ENCODE measurements around the gene SIRT3. TPM values are rescaled to one million over a fixed set of nuclear protein-coding genes. Genes with fewer than 3 reads are reported as not detected.

Gene SIRT3
- total RNA-seq, 1 experiment from 2014 or later: 13.6 TPM

DNA sequence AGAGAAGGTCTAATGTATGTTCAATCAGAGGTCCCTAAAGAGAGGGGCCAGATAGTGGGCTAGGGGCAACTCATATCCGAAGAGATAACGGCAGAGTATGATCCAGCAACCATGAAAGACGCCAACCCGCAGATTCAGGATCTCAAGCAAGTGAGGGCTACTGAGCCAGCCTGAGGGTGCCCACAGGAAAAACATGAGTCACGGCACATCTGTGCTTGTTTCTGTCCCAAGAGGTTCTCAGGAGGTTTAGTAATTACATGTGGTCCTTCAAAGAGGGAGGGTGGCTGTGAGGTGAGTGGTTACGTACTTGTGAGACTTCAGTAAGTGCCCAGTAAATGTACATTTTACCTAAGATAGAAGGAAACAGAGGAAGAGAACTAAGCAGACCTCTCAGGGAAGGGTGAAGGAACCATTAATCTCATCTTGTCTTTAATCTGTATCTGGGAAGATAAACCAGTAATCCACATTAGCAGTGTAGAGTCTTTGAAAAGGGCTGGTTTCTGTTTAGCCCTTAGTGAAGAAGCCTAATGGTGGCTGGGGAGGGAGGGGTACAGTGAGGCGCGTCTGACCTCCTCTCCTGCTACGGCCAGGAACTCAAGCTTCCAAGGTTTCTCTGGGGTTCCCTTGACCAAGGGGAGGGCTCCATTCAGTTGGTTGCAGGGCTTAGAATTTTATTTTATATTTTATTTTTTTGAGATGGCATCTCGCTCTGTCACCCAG, 10.2 kb downstream of the SIRT3 start:
- CTCF ChIA-PET: no interaction called here
- no TSS peak for BruUV-seq (replicated peaks)

DNA sequence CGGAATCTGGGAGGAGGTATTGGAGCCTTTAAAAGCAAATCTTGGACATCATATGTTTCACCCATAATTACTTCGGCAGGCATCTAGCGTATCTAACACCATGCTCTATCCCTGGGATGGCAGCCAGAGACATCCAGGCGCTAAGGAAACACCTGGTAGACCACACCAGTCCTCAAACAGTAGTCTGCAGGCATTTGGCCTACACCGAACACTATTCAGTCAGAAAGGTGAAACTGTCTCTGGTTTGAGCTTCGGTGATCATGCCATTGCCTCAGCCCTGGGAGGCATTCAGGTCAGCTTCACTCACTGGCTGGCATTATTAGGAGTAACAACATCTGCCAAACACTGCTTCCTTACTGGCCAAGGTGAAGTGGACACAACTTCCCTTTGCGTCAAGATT, 11.7 kb downstream of the SIRT3 start:
- no TSS peak for BruUV-seq (replicated peaks)
- no peak for DNase-seq (ENCODE audit: low spot score)
- Histone ChIP-seq H3K4me3 (ENCODE audit: low read depth, low read length, poor library complexity, severe bottlenecking) (no peak overlapping the region), H3K4me1 (ENCODE audit: insufficient read depth, low read length, poor library complexity, severe bottlenecking) (no peaks in the 10 kb centered on the region), H3K27me3 (replicated peaks; ENCODE audit: insufficient read depth, low read depth, low read length, poor library complexity) (no peaks in the 10 kb centered on the region), H3K36me3 (ENCODE audit: insufficient read depth, low read length, poor library complexity, severe bottlenecking) (no peaks in the 10 kb centered on the region), H3K9me3 (ENCODE audit: low read depth, low read length, poor library complexity, severe bottlenecking) (no peaks in the 10 kb centered on the region), H3K27ac (ENCODE audit: low read depth, low read length, poor library complexity, severe bottlenecking) (no peak overlapping the region)
- TF ChIP-seq, protein P1, sequence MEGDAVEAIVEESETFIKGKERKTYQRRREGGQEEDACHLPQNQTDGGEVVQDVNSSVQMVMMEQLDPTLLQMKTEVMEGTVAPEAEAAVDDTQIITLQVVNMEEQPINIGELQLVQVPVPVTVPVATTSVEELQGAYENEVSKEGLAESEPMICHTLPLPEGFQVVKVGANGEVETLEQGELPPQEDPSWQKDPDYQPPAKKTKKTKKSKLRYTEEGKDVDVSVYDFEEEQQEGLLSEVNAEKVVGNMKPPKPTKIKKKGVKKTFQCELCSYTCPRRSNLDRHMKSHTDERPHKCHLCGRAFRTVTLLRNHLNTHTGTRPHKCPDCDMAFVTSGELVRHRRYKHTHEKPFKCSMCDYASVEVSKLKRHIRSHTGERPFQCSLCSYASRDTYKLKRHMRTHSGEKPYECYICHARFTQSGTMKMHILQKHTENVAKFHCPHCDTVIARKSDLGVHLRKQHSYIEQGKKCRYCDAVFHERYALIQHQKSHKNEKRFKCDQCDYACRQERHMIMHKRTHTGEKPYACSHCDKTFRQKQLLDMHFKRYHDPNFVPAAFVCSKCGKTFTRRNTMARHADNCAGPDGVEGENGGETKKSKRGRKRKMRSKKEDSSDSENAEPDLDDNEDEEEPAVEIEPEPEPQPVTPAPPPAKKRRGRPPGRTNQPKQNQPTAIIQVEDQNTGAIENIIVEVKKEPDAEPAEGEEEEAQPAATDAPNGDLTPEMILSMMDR (conservative IDR thresholded peaks at IDR 0.05; ENCODE audit: low read depth, low read length): no peak
- no peak for TF ChIP-seq EZH2 (IDR thresholded peaks at IDR 0.05; ENCODE audit: borderline replicate concordance, low read depth, low read length, poor library complexity, severe bottlenecking)
- CTCF ChIA-PET: no interaction called here
- POLR2A ChIA-PET (ENCODE audit: low non-redundant PET): no interaction called here
- intact Hi-C loops (cut with micrococcal nuclease; ENCODE audit: unreplicated experiment): no loop called here

More for the DNA sequence above, 10.2 kb downstream of the SIRT3 start:
- POLR2A ChIA-PET (ENCODE audit: low non-redundant PET): no interaction called here
- intact Hi-C loops (cut with micrococcal nuclease; ENCODE audit: unreplicated experiment): no loop called here
- no peak overlapping the region for H3K27ac ChIP-seq (ENCODE audit: low read depth, low read length, poor library complexity, severe bottlenecking)
- DNase-seq (ENCODE audit: low spot score): no peak
- no peaks in the 10 kb centered on the region for H3K36me3 ChIP-seq (ENCODE audit: insufficient read depth, low read length, poor library complexity, severe bottlenecking)
- no peaks in the 10 kb centered on the region for H3K27me3 ChIP-seq (replicated peaks; ENCODE audit: insufficient read depth, low read depth, low read length, poor library complexity)
- H3K4me3 ChIP-seq (ENCODE audit: low read depth, low read length, poor library complexity, severe bottlenecking): no peak overlapping the region
- no peaks in the 10 kb centered on the region for H3K9me3 ChIP-seq (ENCODE audit: low read depth, low read length, poor library complexity, severe bottlenecking)
- no peaks in the 10 kb centered on the region for H3K4me1 ChIP-seq (ENCODE audit: insufficient read depth, low read length, poor library complexity, severe bottlenecking)
- TF ChIP-seq, protein P1 (conservative IDR thresholded peaks at IDR 0.05; ENCODE audit: low read depth, low read length): no peak
- TF ChIP-seq EZH2 (IDR thresholded peaks at IDR 0.05; ENCODE audit: borderline replicate concordance, low read depth, low read length, poor library complexity, severe bottlenecking): no peak

DNA sequence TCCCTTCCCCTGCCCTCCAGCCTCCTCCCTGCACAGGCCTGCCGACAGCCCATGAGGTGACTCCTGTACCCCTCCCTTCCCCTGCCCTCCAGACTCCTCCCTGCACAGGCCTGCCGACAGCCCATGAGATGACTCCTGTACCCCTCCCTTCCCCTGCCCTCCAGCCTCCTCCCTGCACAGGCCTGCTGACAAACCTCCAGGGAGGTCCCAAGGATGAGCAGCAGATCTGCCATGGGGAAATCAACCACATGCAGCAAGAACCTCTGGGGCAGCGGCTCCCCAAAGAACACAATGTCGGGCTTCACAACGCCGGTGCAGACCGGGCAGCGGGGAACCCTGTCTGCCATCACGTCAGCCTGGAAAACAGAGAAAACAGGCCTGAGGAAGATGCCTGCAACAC, 12.3 kb downstream of the SIRT3 start:
- H3K9me3 ChIP-seq (ENCODE audit: low read depth, low read length, poor library complexity, severe bottlenecking): no peaks in the 10 kb centered on the region
- no peak overlapping the region for H3K4me3 ChIP-seq (ENCODE audit: low read depth, low read length, poor library complexity, severe bottlenecking)
- H3K27ac ChIP-seq (ENCODE audit: low read depth, low read length, poor library complexity, severe bottlenecking): no peak overlapping the region
- BruUV-seq (replicated peaks): no TSS peak
- CTCF ChIA-PET: no interaction called here
- POLR2A ChIA-PET (ENCODE audit: low non-redundant PET): no interaction called here
- H3K27me3 ChIP-seq (replicated peaks; ENCODE audit: insufficient read depth, low read depth, low read length, poor library complexity): no peaks in the 10 kb centered on the region
- H3K4me1 ChIP-seq (ENCODE audit: insufficient read depth, low read length, poor library complexity, severe bottlenecking): no peaks in the 10 kb centered on the region
- no peak for DNase-seq (ENCODE audit: low spot score)
- H3K36me3 ChIP-seq (ENCODE audit: insufficient read depth, low read length, poor library complexity, severe bottlenecking): no peaks in the 10 kb centered on the region
- intact Hi-C loops (cut with micrococcal nuclease; ENCODE audit: unreplicated experiment): no loop called here
- TF ChIP-seq, protein P1 (conservative IDR thresholded peaks at IDR 0.05; ENCODE audit: low read depth, low read length): no peak
- no peak for TF ChIP-seq EZH2 (IDR thresholded peaks at IDR 0.05; ENCODE audit: borderline replicate concordance, low read depth, low read length, poor library complexity, severe bottlenecking)
